ENCODE results near the gene ZBED6.

The ZBED6 gene

DNA sequence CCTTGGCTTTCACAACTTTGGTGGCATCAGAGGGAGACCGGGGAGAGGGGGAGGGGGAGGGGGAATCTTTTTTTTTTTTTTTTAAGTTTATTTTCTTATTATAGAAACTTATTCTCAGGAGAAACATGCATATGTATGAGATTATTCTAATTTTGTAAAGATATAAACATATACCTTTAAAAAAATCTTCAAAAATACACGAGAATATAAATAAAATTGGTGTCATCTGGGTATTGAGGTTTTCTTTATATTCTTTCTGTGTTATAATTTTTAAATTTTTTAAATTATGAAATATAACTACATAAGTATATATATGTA lies 47.1 kb downstream of the ZBED6 start:
- no peak for DNase-seq

DNA sequence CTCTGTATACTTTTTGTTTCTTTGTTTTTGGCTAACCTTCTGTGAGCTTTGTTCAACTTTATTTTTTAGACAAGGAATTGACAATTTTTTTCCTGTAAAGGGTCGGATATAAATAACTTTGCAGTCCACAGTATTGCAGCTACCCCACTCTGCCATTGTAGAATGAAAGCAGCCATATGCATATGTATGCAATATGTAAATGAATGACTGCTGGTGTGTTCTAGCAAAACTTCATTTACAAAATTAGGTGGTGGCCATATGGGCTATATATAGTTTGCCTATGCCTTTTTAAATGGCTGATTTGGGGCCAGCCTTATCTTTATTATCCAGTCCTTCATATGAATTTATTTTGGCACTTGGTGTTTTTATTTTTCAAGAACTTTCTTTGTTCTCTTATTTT lies 48.0 kb downstream of the ZBED6 start:
- DNase-seq, result no peak

Data from NCI-H1417 (cell line).